Endometrial microvascular endothelial cells (primary cell): ENCODE data around the gene STARD13. TPM values are rescaled to one million over a fixed set of nuclear protein-coding genes. Genes with fewer than 3 reads are reported as not detected.

ENCODE experiments used
- in situ Hi-C: cut with HindIII; loops from 2 replicates; pipeline ENCODE4 v1.10.0; 2017; ENCODE audit warnings: low sequenced_read_pairs, low pct_unique_long_range_greater_than_20kb; ENCODE audit errors: inconsistent ontology term
- total RNA-seq: library from RNA; depleted of rRNA; stranded (reverse); fragments of >200 nt; gene quantifications from one replicate; pipeline ENCODE4 v1.2.3, GENCODE V29; 2015; ENCODE audit errors: inconsistent ontology term

The STARD13 gene
- total RNA-seq, 1 donor from 2014 or later: 19.1 TPM

DNA sequence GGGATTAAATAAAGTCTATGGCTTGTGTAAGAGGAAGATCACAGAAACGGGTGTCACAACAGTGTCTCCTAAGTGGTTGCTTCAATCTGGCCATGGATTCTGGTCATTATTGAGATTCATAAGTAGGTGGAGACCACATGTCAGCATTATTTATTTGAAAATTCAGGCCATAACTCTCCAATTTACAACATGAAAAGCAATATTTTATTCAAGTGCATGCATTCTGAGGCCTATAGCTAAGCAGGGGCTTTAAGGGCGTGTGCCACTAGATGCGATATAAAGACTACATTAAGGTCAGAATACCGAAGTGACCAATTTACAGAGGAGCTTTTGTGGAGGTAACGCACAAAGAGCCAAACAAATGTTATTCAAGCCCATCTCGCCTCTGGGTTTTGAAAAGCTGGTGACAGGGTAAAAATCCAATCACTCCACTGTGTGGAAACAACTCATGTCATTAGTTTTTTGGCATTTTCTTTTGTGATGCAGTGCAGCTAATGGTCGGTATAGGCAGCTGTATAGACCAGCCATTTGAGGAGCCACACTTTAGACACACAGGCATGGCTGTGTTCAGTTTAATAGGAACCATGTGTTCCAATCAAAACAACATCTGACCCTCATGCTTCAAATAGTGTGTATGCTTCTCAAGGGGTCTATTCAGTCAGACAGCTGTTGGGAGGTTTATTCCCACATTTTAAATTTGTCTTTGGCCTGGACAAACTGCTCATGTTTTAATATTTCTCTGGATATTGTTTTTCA is 145.6 kb downstream of the STARD13 start:
- in situ Hi-C loops: no loop called here

DNA sequence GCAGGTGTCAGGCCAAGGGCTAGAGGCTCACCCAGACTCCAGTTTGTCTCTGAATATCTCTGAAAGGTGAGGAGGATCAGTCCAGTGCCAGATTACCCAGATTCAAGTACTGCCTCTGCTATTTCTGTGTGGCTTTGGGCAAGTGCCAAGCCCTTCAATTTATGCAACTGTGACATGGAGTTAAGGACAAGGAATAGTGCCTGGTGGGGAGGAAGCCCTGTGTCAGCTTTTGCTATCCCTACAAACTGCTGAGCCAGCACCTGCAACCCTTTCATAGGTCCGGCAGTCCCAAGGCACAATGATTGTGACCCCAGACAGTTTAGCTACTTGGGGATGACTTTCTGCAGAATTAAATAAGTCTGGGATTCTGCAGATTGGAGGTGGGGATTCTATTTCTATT is 146.4 kb downstream of the STARD13 start:
- in situ Hi-C loops: no loop called here

DNA sequence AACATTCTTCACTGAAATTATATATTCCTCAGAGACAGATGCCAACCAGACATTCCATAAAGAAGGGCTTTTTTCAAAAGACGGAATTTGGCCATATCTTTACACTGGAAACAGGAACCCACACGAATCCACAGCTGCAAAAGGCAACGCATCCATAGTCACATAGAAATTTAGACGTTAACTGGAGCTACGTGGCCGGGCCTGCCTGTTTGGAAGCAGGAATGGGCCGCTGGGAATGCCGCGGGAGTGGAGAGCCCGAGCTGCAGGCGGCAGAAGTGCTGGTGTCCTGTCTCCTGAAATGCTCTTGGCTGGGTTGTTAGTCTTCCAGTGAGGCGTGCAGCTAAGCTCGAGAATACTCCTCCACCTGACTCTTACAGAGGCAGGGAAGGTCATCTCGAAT is 147.1 kb downstream of the STARD13 start:
- in situ Hi-C loops: no loop called here

DNA sequence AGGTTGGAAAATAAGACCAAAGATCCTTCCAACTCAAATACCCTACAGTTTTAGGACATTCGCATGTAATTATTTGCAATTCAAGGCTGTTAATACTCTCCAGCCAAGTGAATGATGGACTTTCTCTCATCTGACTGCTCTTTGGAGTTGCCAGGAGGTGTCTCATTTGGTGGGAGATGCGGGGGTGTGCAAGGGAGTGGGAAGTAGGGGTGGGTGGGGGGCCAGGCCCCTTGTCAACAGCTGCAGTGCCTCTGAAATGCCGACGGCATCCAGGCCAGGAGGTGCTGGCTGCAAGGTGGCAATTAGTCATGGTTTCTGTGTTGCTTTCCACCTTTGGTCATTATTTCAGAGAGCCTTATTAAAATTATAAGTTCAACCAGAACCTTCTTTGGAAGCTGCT is 147.8 kb downstream of the STARD13 start:
- in situ Hi-C loops: no loop called here

DNA sequence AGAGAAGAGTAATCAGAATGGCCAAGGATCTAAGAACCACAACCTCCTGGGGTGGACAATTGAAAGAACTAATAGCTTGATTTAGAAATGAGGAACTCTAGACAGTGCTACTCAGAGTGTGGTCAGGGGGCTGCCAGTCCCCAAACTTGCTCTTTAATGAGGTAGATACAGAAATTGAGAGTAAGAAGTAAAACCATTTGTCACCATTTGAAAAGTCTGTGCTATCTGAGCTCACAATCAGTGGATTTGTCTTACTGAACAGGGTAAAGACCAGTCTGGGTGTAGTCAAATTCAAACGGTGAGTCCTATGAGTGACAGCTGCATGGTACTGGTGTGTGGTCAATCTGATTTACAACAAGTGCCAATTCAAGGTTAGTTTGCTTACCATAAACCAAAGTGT is 150.5 kb downstream of the STARD13 start:
- in situ Hi-C loops: no loop called here

DNA sequence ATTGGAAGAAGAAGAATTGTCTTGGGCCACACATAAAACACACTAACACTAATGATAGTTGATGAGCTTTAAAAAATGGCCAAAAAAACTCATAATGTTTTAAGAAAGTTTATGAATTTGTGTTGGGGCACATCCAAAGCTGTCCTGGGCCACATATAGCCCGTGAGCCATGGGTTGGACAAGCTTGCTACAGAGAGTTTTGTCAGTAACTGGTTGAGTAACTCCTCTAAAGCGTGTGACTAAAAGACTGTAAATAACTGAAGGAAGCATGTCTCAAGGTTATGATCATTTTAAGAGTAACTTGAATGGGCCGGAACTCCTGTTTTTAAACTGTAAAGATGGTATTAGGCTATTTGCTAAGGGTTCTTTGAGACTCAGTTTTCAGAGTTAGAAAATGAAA is 151.3 kb downstream of the STARD13 start:
- in situ Hi-C loops: no loop called here

DNA sequence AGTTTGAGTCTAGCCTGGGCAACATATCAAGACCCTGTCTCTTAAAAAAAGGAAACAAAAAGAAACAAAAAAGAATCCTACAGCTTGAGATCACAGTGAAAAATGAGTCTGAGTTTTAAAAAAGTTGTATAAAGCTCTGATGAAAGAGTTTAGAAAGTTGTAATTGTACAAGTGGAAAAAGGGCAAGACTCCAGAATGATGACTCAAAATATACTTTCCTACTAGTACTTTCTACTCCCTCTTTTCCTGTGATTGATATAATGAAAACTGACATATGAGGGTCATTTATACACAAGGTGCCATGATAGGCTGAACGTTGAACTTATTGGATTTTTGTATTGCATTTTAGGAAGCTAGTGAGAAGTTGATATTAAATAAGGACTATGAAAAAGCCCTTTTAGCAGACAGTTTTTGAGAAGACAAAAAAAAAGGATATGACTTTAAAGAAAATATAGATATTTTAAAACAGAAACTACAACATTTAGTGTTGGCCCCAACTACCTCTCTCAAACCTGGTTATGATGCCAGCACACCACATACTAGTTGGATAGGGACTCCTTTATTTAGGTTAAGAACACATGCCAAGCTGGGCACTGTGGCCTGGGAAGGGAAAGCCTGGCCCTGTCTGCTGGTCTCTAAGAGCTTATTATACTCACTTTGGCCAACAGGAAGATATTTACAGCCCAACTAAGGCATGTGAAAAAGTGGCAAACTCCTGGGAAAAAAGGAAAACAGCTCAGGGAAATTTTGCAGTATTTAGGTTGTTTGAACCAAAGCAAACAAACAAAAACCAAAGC is 152.7 kb downstream of the STARD13 start:
- in situ Hi-C loops: no loop called here

DNA sequence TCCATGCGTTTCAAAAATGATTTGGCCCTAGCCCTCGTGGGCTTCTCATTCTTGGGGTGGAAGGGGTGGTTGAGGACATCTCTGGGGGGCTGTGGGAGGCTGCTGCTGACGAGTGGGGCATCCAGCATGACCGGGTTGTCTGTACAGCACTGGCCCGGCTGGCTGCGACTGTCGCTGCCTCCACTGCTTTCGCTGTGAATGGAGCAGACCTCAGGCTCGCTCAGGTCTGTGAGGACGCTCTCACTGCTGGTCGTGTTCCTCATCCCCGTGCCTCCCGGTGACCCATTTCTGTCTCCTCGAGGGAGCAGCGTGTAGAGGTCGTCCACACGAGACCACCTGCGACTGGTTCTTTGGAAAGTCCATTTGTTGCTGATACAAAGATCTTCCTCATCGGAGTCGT is 155.7 kb downstream of the STARD13 start:
- in situ Hi-C loops: no loop called here

DNA sequence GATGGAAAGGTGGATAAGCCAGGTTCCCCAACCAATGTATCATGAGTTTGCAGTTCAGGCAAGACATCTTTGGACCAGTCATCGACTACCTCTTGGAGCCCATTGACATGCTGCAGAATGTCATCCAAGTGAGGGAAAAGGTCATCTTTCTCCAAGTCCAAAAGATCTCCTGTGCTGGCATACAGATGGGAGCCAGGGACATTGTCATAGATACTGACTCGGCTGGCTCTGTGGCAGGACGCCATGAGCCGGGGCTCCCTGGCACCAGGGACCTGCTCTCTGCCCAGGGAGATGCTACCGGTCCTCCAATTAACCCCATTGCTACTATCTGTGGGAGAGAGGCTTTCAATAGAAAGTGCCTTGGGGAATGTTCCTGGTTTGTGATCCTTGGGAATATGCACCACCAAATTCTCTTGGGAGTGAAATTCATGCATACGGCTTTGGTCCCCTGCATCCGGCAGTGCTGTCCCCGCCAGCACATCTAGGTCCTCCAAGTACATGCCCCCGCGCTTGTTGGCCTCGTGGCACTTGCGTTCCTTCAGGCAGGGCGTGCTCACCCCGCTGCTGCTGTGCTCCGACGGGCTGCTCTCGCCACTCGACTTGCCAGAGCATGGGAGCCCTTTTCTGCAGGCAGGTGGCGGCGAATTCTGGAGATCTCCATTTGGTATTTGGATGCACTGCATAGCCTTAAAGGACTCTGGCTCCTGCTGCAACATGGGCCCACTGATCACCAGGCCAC is 156.3 kb downstream of the STARD13 start:
- in situ Hi-C loops: no loop called here

DNA sequence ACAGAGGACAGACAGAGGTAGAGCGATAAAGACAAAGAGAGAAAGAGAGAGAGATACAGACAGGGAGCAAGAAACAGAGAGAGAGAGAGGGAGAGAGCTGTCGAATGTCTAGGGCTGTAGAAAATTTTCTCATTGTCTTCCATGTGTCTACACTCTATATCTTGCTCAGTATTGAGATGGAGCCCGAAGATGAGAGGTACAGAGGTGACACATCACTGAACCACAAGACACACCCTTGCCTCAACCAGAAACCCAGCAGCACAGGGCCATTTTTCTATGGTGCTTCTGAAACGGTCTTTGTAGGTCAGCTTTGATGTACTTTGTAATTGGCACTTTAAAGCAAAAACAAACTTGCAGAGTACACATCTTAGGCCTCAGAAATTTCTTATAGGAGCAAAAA is 157.4 kb downstream of the STARD13 start:
- in situ Hi-C loops: no loop called here

DNA sequence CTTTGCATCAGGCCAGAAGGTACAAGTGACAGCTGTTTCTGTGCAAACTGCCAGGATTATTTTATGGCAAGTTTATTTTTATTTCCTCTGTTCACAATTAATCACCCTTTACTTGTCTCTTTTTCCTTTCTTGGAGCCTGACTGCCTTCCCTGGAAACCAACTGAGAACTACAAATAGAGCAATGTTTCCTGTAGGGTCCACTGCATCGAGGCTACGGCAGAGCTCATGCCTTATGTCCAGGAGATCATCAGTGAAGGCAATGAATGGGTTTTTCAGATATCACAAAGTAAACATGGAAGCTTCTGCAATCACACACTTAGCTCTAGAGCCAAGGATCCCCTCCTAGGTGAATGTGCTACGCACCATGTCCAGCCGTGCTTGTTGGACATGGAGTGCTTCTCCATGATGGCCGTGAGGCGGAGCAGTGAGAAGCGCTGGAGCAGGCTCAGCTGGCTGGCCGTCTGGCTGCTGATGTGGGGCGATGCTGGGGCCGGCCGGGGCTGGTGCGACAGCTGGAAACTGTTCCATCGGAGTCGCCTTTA is 158.5 kb downstream of the STARD13 start:
- in situ Hi-C loops: no loop called here

DNA sequence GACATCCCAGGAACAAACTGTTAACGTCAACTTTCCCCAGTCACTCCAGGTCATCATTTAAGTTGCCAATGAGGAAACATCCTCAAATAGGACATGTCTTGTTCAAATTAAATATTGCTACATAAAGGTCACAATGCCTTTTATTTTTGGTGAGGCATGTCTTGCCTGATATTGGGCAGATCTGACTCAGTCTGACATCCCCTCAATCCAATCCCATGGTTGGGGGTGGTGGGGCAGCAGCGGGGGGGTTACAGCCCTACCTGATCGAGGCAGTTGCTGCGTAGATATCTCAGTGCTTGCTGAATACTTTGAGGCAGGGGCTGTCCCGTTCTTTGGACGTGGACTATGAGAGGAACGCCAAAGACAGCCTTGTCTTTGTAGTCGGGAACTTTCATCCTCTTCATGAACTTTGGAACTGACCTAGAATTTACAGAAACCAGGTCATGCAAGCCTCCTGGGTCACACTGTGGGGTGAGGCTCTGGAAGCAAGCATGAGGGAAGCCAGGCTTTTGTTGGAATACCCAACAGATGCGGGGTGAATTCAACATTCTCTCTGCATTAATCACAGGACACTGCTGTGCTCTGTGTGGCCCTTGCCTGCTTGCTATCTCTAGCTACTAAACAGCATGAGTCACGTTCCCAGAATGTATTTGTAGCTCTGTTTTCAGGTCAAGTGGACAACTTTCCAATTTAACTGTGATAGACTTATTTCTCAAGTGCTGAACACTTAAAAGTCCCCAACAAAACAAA is 159.6 kb downstream of the STARD13 start:
- in situ Hi-C loops: no loop called here

DNA sequence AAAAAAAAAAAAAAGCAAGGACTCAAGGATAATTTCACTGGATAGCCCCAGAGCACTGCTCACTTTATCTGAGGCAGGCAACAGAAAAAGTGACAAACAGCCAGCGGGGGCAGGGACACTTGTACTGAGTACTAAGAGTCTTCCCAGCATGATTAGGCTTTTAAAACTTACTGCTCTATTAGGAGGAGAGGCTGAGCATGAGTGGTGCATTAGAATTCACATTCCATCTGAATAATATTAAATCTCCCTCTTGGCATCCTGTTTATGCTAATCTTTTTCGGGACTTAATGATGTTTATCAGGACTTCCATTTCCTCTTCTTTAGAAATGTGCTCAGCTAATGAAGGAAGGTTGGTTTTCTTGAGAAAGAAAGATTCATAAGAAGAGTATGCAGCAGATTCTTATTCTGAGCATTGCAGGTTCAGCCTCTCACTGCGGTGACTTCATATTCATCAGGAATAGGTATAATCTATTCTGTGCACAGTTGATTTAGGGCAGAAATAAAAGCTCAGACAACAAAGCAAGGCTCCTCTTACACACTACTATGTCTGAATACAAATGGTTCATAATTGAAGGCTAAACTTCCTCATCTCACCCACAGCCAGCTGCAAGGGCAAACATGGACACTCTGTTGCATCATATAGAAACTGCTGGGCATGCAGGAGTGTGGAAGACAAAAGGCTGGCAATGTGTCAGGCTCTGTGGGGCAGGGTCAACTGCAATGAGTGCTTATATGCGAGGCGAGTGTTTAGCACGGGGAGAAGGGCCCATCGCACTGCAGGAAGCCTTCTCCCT is 162.3 kb downstream of the STARD13 start:
- in situ Hi-C loops: no loop called here

DNA sequence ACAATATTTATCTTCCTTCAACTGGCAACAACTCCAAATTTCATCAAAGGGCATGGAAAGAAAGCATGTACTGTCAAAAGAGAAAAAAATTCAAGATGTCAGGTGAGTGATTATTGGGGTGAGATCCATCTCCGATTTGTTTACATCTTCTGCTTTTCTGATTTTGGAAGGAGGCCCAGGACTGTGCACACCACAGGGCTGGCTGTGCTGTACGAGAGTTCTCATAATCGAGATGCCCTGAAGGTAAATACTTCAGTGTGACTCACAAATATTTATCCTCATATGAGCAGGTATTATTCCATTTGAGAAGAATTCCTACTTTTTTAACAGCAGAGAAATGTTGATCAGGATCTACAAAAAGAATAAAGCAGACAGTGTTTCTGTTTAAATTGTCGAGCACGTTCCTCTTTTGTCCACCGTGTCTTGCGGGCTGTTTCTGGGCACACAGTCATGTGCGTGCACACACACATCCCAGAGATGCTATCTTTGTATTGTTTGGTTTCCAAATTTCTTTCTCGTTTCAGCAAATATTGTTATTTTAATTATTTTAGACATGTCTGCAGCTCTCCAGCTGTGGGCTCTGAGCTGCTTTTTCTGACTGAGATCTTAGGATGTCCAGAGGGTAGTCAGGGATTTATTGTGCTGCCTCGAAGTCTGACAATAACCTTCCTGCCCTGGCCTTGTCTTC is 165.6 kb downstream of the STARD13 start:
- in situ Hi-C loops: no loop called here

DNA sequence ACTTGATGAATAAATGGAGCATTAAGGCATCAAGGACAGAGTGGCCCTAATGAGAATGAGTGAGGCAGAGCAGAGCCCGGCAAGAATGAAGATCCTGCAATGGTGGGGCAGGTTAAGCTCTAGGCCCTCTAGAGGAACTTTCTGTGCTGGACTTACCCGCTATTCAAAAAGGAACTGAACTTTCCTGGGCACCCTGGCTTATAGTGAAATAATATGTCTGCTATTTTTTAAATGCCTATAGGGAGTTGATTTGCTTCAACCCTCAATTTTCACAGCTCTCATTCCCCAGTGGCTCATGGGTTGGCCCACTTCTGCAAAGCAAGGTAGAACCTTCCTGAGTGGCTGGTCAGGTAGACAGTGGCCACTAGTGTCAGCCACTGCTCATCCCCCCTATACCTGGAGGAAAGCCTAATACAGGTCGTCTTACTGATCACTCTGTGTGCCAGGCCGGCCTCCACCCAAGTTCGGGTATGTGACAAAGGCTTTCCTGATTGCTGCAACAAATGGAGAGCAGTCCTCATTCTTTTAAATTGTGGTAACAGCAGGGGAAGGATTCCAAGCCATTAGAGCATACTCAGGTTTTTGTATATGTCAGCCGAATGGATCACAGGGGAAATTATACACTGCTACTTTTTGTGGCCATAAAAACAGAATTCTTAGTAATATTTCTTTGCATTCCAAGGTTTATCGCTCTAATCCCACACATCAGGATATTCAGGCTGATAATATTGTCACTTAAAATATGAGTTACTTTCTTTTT is 166.4 kb downstream of the STARD13 start:
- in situ Hi-C loops: no loop called here

DNA sequence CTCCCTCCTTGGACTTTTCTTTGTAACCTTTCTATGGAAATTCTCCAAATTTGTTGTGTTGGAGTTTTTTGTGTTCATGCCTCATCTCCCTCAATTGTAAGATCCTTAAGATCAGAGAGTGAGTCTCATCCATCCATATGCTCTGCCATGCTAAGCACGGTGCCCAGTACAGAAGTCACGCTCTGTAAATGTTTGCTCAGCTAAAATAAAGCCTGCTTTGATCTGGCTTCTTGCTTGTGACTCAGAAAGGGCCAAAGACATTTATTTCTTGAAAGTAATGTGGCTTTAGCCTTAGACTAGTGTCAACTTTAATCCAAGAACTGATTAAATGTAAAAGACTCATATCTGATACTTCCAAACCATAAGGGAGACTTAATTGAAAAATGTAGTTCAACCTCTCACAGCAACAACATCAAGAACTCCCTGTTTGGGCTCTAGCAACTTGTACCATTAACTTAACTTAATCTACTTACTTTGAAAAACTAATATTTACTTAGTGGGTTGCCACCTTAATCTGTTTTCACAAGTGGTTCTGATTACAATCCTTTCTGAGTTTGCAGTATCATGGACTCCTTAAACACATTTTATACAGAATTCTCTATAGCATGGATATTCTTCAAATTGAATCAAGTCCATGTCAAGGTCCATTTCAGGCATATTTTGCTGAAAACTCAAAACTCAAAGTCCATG is 169.1 kb downstream of the STARD13 start:
- in situ Hi-C loops: no loop called here
